Stimulated activated CD8-positive, alpha-beta memory T cell treated with anti-CD3 and anti-CD28 coated beads, Interleukin-12 subunit alpha, Interleukin-12 subunit beta, amount 100 ng/mL, for 24 hours (primary cell): ENCODE results near the gene LRRC59.
A peak's percentile ranks its signal among the peaks of the same experiment; 100 is the strongest.

Source experiments
- DNase-seq: peaks from one replicate; pipeline ENCODE4 v3.0.0-alpha.2; 2020; ENCODE audit errors: extremely low read depth

The LRRC59 gene

GRCh38 chr17:50361561-50362480, 35.5 kb downstream of the LRRC59 start:
- DNase-seq: peak; percentile 9

- DNase-seq: no peak
These were observed 36.7 kb downstream of the LRRC59 start for GRCh38 chr17:50360486-50361115.

- DNase-seq: no peak
These were observed 37.3 kb downstream of the LRRC59 start for GRCh38 chr17:50359998-50360461.

- no peak for DNase-seq
These were observed 38.2 kb downstream of the LRRC59 start for GRCh38 chr17:50359005-50359699.

- DNase-seq: no peak
These were observed 39.1 kb downstream of the LRRC59 start for GRCh38 chr17:50358177-50358576.

- DNase-seq: no peak
These were observed 40.3 kb downstream of the LRRC59 start for GRCh38 chr17:50356892-50357510.

GRCh38 chr17:50356418-50356817, 40.9 kb downstream of the LRRC59 start:
- no peak for DNase-seq

- no peak for DNase-seq
These were observed 41.5 kb downstream of the LRRC59 start for GRCh38 chr17:50355701-50356341.

- no peak for DNase-seq
These were observed 42.0 kb downstream of the LRRC59 start for GRCh38 chr17:50355336-50355700.

- no peak for DNase-seq
These were observed 42.5 kb downstream of the LRRC59 start for GRCh38 chr17:50354776-50355175.

- no peak for DNase-seq
These were observed 43.1 kb downstream of the LRRC59 start for GRCh38 chr17:50354198-50354597.

- DNase-seq: no peak
These were observed 43.6 kb downstream of the LRRC59 start for GRCh38 chr17:50353600-50354195.

- DNase-seq: no peak
These were observed 44.4 kb downstream of the LRRC59 start for GRCh38 chr17:50352693-50353599.

- DNase-seq: no peak
These were observed 45.1 kb downstream of the LRRC59 start for GRCh38 chr17:50352072-50352692.

GRCh38 chr17:50350733-50351132, 46.6 kb downstream of the LRRC59 start:
- DNase-seq: no peak

GRCh38 chr17:50349243-50349600, 48.1 kb downstream of the LRRC59 start:
- no peak for DNase-seq

- DNase-seq: no peak
These were observed 48.6 kb downstream of the LRRC59 start for GRCh38 chr17:50348522-50349242.

GRCh38 chr17:50347894-50348291, 49.4 kb downstream of the LRRC59 start:
- no peak for DNase-seq
